GM10847 (cell line): Measurements from ENCODE around the gene DOCK4.

ENCODE experiments used
- POLR2A ChIP-seq: IDR thresholded peaks from 2 replicates; pipeline ENCODE4 v1.6.1; 2011; ENCODE audit not compliant: insufficient read length; ENCODE audit errors: extremely low read depth

The DOCK4 gene

GRCh38 chr7:112180223-112180622, 26.0 kb downstream of the DOCK4 start:
- TF ChIP-seq POLR2A, result no peak

GRCh38 chr7:112176693-112177415, 29.3 kb downstream of the DOCK4 start:
- TF ChIP-seq POLR2A, result no peak

GRCh38 chr7:112176241-112176640, 30.0 kb downstream of the DOCK4 start:
- TF ChIP-seq POLR2A, result no peak

GRCh38 chr7:112174192-112174591, 32.0 kb downstream of the DOCK4 start:
- TF ChIP-seq POLR2A, result no peak

GRCh38 chr7:112173568-112173905, 32.7 kb downstream of the DOCK4 start:
- no peak for TF ChIP-seq POLR2A

GRCh38 chr7:112172870-112173567, 33.2 kb downstream of the DOCK4 start:
- no peak for TF ChIP-seq POLR2A

- TF ChIP-seq POLR2A, result no peak
Measured at GRCh38 chr7:112171673-112172072, 34.5 kb downstream of the DOCK4 start.

GRCh38 chr7:112168915-112169314, 37.3 kb downstream of the DOCK4 start:
- no peak for TF ChIP-seq POLR2A

- no peak for TF ChIP-seq POLR2A
Measured at GRCh38 chr7:112167147-112167546, 39.1 kb downstream of the DOCK4 start.

GRCh38 chr7:112162784-112163506, 43.3 kb downstream of the DOCK4 start:
- no peak for TF ChIP-seq POLR2A

GRCh38 chr7:112162142-112162766, 43.9 kb downstream of the DOCK4 start:
- no peak for TF ChIP-seq POLR2A

- no peak for TF ChIP-seq POLR2A
Measured at GRCh38 chr7:112161253-112162141, 44.7 kb downstream of the DOCK4 start.

- TF ChIP-seq POLR2A, result no peak
Measured at GRCh38 chr7:112160771-112161150, 45.4 kb downstream of the DOCK4 start.

GRCh38 chr7:112160130-112160770, 45.9 kb downstream of the DOCK4 start:
- no peak for TF ChIP-seq POLR2A

GRCh38 chr7:112159351-112159750, 46.8 kb downstream of the DOCK4 start:
- TF ChIP-seq POLR2A, result no peak

GRCh38 chr7:112157072-112157471, 49.1 kb downstream of the DOCK4 start:
- no peak for TF ChIP-seq POLR2A
